ENCODE data around the gene SETD2.

SETD2 gene

GRCh38 chr3:47024932-47025331, 139.0 kb downstream of the SETD2 start:
- TF ChIP-seq ARNTL (CRISPR knock-in tag; IDR thresholded peaks at IDR 0.05; ENCODE audit: borderline replicate concordance, low read depth) (no peak), CSRNP3 (CRISPR knock-in tag; IDR thresholded peaks at IDR 0.05) (no peak), GLIS3 (CRISPR knock-in tag; IDR thresholded peaks at IDR 0.05) (no peak), TSHZ2 (CRISPR knock-in tag; IDR thresholded peaks at IDR 0.05) (no peak), PPARA (CRISPR knock-in tag; IDR thresholded peaks at IDR 0.05; ENCODE audit: borderline replicate concordance) (no peak), RARB (CRISPR knock-in tag; IDR thresholded peaks at IDR 0.05) (no peak), ZFP3 (CRISPR knock-in tag; IDR thresholded peaks at IDR 0.05) (no peak), TOX (CRISPR knock-in tag; IDR thresholded peaks at IDR 0.05; ENCODE audit: borderline replicate concordance) (no peak)
- ATAC-seq, result peak; percentile 80

GRCh38 chr3:47022641-47023071, 141.3 kb downstream of the SETD2 start:
- peak; percentile 40; the same call in 2 of the 3 replicates for ATAC-seq
- TF ChIP-seq PATZ1 (CRISPR knock-in tag; IDR thresholded peaks at IDR 0.05; ENCODE audit: borderline replicate concordance) (no peak), TOX (CRISPR knock-in tag; IDR thresholded peaks at IDR 0.05; ENCODE audit: borderline replicate concordance) (no peak), CSDC2 (CRISPR knock-in tag; IDR thresholded peaks at IDR 0.05) (no peak), POU6F1 (CRISPR knock-in tag; IDR thresholded peaks at IDR 0.05; ENCODE audit: borderline replicate concordance, low read depth) (no peak), BACH2 (CRISPR knock-in tag; IDR thresholded peaks at IDR 0.05; ENCODE audit: borderline replicate concordance) (no peak), CREB5 (CRISPR knock-in tag; IDR thresholded peaks at IDR 0.05; ENCODE audit: low read depth) (no peak), ZC3H10 (CRISPR knock-in tag; IDR thresholded peaks at IDR 0.05) (no peak)

GRCh38 chr3:47020311-47020710, 143.6 kb downstream of the SETD2 start:
- ATAC-seq, result no peak
- TF ChIP-seq ZNF565 (CRISPR knock-in tag; conservative IDR thresholded peaks at IDR 0.05; ENCODE audit: low read depth) (no peak), TSHZ2 (CRISPR knock-in tag; IDR thresholded peaks at IDR 0.05) (no peak), CSRNP3 (CRISPR knock-in tag; IDR thresholded peaks at IDR 0.05) (no peak), TOX (CRISPR knock-in tag; IDR thresholded peaks at IDR 0.05; ENCODE audit: borderline replicate concordance) (no peak), ARNTL (CRISPR knock-in tag; IDR thresholded peaks at IDR 0.05; ENCODE audit: borderline replicate concordance, low read depth) (no peak), RARB (CRISPR knock-in tag; IDR thresholded peaks at IDR 0.05) (no peak), GLIS3 (CRISPR knock-in tag; IDR thresholded peaks at IDR 0.05) (no peak), SNAI2 (CRISPR knock-in tag; IDR thresholded peaks at IDR 0.05) (no peak), ZNF8 (CRISPR knock-in tag; IDR thresholded peaks at IDR 0.05) (no peak)
